ENCODE results near the gene ALDH5A1.

GRCh38 chr6:24574809-24575208 lies 80.0 kb downstream of the ALDH5A1 start:
- TF ChIP-seq KLF1 (tag by site-specific recombination; IDR thresholded peaks at IDR 0.05), result no peak
- TF ChIP-seq ZSCAN5A (tag by site-specific recombination; IDR thresholded peaks at IDR 0.05), result no peak

Data from HEK293 (cell line).